ENCODE data around the gene CDH24. TPM values are rescaled to one million over a fixed set of nuclear protein-coding genes. Genes with fewer than 3 reads are reported as not detected.

CDH24 gene
- total and polyA plus RNA-seq, 2 of the 13 experiments (the other 11 are each of a cell fraction or from before 2014, with no cell fraction given) = 0.69 to 0.99 TPM

- TF ChIP-seq ARID4A (CRISPR knock-in tag; IDR thresholded peaks at IDR 0.05; ENCODE audit: borderline replicate concordance) (peak; percentile 33; the same call in 1 of the 2 replicates), JDP2 (CRISPR knock-in tag; IDR thresholded peaks at IDR 0.05; ENCODE audit: borderline replicate concordance) (no peak), ZNF382 (CRISPR knock-in tag; IDR thresholded peaks at IDR 0.05; ENCODE audit: borderline replicate concordance) (no peak), ZBTB40 (IDR thresholded peaks at IDR 0.05) (no peak), ZBTB40 (CRISPR knock-in tag; IDR thresholded peaks at IDR 0.05) (peak; percentile 12; the same call in 1 of the 2 replicates), CC2D1A (CRISPR knock-in tag; IDR thresholded peaks at IDR 0.05) (no peak), FUBP1 (CRISPR knock-in tag; IDR thresholded peaks at IDR 0.05; ENCODE audit: borderline replicate concordance) (0 out of 2 replicates have a peak, but pooled peaks have one; percentile 40), STAT5B (CRISPR knock-in tag; IDR thresholded peaks at IDR 0.05) (no peak), TERF1 (CRISPR knock-in tag; IDR thresholded peaks at IDR 0.05) (no peak), ZFAT (CRISPR knock-in tag; conservative IDR thresholded peaks at IDR 0.05) (no peak)
Measured at GRCh38 chr14:23045419-23046357, 11.6 kb downstream of the CDH24 start (continued).
